Measurements from ENCODE around the gene C3orf33. TPM values are rescaled to one million over a fixed set of nuclear protein-coding genes. Genes with fewer than 3 reads are reported as not detected.

The C3orf33 gene, protein sequence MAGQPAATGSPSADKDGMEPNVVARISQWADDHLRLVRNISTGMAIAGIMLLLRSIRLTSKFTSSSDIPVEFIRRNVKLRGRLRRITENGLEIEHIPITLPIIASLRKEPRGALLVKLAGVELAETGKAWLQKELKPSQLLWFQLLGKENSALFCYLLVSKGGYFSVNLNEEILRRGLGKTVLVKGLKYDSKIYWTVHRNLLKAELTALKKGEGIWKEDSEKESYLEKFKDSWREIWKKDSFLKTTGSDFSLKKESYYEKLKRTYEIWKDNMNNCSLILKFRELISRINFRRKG
- 1 to 10 TPM; 1.6 to 6.0 (median 2.2) TPM for total RNA-seq
- polyA plus RNA-seq = 1 to 10 TPM; 1.5 to 2.9 (median 1.8) TPM
- long read RNA-seq, donor 1, partial matches to known transcripts = 0 of 1 reads
- long read RNA-seq, donor 1, other reads (novel, unspliced or antisense) = 0 of 1 reads
- long read RNA-seq, donor 2, partial matches to known transcripts = 0 of 1 reads
- long read RNA-seq, donor 2, other reads (novel, unspliced or antisense) = 0 of 1 reads

DNA sequence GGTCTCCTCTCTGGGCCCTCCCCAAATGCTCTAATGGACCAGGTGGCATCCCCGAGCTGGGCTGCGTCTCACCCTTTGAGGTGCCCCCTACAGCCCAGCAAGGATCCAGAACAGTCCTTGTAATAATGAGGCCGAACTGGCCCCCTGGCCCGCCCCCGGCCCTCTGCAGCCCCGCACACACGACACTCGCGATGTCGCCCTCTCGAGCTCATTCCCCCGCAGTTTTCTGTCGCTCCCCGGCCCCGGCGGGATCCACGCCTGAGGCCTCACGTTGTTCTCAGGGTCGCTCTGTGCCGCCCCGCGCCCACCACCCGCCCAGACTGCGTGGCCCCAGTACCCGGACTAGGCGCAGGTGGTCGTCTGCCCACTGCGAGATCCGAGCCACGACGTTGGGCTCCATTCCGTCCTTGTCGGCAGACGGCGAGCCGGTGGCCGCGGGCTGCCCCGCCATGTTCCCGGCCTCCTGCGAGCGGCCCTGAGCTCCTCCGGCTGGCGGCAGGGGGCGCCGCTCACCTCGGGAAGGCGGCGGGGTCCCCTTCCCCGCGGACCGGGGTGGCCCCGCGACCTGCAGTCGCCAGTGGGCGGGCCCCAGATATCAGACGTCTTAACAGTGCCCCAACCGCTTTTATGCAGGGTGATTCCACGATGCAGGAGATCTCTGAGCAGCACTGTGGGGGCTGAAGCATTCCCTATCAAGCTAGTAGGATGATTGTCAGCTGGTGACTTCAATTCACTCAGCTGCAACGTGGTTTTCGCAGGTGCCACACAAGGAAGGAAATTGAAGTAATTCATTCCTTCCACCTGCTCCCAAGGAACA is at the start of gene C3orf33:
Gene C3orf33 (minus strand): TSS at position 477 of the 817 bp plus-strand sequence. CDS start 26 bp downstream, at position 451.
- WGBS, 5 donors = 1% methylated on average over 28 to 61 of the region's 61 CpGs
- Histone ChIP-seq H3K27ac (peak within 1 kb of the TSS; percentile 67 to 87 (median 83)), H3K4me1 (peaks cover 0 to 20% (median 15%) of the 10 kb centered on the region in 6 donors), H3K27me3 (replicated peaks in 1 of 7) (no peaks in the 10 kb centered on the region), H3K4me3 (peak within 1 kb of the TSS; percentile 57 to 77 (median 72)), H3K9me3 (no peaks in the 10 kb centered on the region), H3K36me3 (peaks cover 0 to 10% (median 0%) of the 10 kb centered on the region in 6 donors)
- intact Hi-C loops (cut with DNase I; ENCODE audit: low total_unique reads) = loop anchor here (10.0 kb wide), 1 partner anchor 69 kb away; the partner anchor contains the start of gene GMPS
- DNase-seq = peak; percentile 96
- TF ChIP-seq, protein P1, sequence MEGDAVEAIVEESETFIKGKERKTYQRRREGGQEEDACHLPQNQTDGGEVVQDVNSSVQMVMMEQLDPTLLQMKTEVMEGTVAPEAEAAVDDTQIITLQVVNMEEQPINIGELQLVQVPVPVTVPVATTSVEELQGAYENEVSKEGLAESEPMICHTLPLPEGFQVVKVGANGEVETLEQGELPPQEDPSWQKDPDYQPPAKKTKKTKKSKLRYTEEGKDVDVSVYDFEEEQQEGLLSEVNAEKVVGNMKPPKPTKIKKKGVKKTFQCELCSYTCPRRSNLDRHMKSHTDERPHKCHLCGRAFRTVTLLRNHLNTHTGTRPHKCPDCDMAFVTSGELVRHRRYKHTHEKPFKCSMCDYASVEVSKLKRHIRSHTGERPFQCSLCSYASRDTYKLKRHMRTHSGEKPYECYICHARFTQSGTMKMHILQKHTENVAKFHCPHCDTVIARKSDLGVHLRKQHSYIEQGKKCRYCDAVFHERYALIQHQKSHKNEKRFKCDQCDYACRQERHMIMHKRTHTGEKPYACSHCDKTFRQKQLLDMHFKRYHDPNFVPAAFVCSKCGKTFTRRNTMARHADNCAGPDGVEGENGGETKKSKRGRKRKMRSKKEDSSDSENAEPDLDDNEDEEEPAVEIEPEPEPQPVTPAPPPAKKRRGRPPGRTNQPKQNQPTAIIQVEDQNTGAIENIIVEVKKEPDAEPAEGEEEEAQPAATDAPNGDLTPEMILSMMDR (IDR thresholded peaks at IDR 0.05 in 8 of 11, conservative IDR thresholded peaks at IDR 0.05 in 3 of 11) = peak; percentile 57 to 94 (median 85)
- TF ChIP-seq POLR2A (IDR thresholded peaks at IDR 0.05) = no peak
- TF ChIP-seq POLR2AphosphoS5 (IDR thresholded peaks at IDR 0.05) = peak; percentile 56 to 81 (median 71)

DNA sequence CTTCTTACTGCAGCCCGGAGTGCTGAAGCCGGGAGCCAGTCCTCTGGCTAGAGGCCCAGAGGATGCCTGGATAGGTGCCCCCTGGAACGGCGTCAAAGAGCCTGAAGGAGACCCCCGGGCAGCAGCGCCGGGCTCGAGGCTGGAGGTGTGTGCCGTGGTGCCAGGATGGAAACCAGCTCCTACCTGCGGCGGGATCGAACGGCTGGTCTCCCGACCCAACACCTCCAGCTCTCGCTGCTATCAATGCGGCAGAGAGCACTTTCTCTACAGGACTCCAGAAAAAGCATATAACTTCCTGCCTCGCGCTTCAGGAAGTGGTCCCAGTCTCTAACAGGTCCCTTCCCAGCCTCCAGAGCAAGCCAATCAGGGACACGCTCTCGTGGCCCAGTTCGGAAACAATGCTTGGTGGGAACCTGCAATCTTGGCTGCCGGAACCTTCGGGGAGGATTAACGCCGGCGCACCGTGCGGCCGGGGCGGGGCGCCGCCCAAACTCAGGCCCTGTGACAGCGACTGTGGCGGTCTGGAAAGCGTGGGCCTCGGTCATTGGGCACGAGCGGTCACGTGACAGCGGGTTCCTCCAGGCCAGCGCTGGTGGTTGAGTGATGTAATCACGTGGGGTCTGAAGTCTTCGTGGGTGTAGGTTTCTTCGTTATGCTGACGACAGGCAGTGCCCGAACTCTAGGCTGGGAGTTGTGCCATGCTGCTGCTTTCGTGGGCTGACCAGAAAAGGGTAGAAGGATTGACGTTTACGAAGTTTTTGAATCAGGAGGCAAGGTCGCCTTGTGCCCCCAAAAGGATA is 48.3 kb upstream of the C3orf33 start, which contains the start of gene SLC33A1:
Gene SLC33A1 (minus strand): TSS at position 287 of the 800 bp plus-strand sequence. CDS start 430 bp downstream, outside the sequence.
- WGBS, 5 donors = 0 to 1% (median 0%) methylated on average over 46 to 50 of the region's 50 CpGs
- Histone ChIP-seq H3K9me3 (no peaks in the 10 kb centered on the region), H3K27me3 (replicated peaks in 1 of 7) (no peaks in the 10 kb centered on the region), H3K4me3 (peak within 1 kb of the TSS; percentile 81 to 97 (median 88)), H3K4me1 (peaks cover 35 to 51% (median 45%) of the 10 kb centered on the region in 6 donors), H3K36me3 (peaks cover 0 to 15% (median 0%) of the 10 kb centered on the region in 6 donors), H3K27ac (peak within 1 kb of the TSS; percentile 87 to 95 (median 94))
- intact Hi-C loops (cut with DNase I; ENCODE audit: low total_unique reads) = no loop called here
- DNase-seq = peak; percentile 100
- TF ChIP-seq, protein P1 (IDR thresholded peaks at IDR 0.05 in 8 of 11, conservative IDR thresholded peaks at IDR 0.05 in 3 of 11) = peak in 2 of 11 experiments; percentile 32 to 37
- TF ChIP-seq POLR2A (IDR thresholded peaks at IDR 0.05) (peak; percentile 51 to 78 (median 74)), POLR2AphosphoS5 (IDR thresholded peaks at IDR 0.05) (peak; percentile 94 to 97 (median 96))

DNA sequence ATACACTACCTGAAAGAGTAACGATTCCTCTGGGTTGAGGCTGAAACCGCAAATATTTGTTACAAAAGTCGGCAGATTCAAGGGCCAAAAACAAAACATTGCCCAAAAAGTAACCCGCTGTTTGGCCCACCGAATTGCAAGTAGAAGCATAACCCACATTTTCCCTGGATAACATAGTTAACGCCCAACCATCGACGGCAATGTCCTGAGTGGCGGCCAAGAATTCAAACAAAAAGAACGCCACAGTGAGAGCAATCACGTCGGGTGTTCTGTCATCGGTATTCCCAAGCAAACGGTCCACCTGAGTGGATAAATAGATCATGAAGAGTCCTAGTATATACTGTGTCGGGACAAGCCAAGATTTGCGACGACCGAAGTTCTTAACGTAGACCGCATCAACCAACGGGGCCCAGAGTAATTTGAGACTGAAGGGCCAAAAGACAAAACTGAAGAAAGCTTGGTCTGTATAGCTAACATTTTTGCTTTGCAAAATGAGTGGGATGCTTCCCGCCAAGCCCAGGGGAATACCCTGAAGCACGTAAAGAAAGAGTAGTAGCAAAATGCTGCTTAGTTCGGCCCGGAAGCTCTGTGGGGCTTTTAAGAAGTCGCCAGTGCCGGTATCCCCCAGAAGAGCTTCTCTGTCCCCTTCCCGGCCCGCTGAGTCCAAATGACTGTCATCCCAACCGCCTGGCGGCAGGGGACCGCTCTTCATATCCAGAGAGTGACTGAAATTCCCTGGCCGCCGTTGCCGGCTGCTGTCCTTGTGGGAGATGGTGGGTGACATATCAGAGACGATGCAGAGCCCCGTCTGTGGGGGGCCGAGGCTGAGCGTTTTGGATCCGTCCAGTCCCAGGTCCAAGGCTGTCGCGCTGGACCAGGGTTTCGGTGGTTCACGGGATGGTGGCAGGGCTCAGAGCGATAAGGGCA is 47.4 kb upstream of the C3orf33 start:
- intact Hi-C loops (cut with DNase I; ENCODE audit: low total_unique reads) = no loop called here

More for the DNA sequence above, 47.4 kb upstream of the C3orf33 start:
- H3K9me3 ChIP-seq = no peaks in the 10 kb centered on the region
- 2 to 6% (median 3%) methylated on average over 27 to 45 of the region's 45 CpGs for WGBS, 5 donors
- no peaks in the 10 kb centered on the region for H3K27me3 ChIP-seq (replicated peaks in 1 of 7)
- DNase-seq = peak; percentile 94
- H3K4me1 ChIP-seq = peaks cover 41 to 60% (median 53%) of the 10 kb centered on the region in 6 donors
- TF ChIP-seq POLR2A (IDR thresholded peaks at IDR 0.05) (no peak), POLR2AphosphoS5 (IDR thresholded peaks at IDR 0.05) (no peak)
- TF ChIP-seq, protein P1 (IDR thresholded peaks at IDR 0.05 in 8 of 11, conservative IDR thresholded peaks at IDR 0.05 in 3 of 11) = peak in 2 of 11 experiments; percentile 3 to 21
- peaks cover 0 to 21% (median 0%) of the 10 kb centered on the region in 6 donors for H3K36me3 ChIP-seq
- H3K27ac ChIP-seq = peak overlapping the region; percentile 87 to 95 (median 94)
- H3K4me3 ChIP-seq = peak overlapping the region; percentile 81 to 97 (median 88)

Data from spleen (tissue), 13 donors.